ENCODE measurements around the gene PNPLA7.

DNA sequence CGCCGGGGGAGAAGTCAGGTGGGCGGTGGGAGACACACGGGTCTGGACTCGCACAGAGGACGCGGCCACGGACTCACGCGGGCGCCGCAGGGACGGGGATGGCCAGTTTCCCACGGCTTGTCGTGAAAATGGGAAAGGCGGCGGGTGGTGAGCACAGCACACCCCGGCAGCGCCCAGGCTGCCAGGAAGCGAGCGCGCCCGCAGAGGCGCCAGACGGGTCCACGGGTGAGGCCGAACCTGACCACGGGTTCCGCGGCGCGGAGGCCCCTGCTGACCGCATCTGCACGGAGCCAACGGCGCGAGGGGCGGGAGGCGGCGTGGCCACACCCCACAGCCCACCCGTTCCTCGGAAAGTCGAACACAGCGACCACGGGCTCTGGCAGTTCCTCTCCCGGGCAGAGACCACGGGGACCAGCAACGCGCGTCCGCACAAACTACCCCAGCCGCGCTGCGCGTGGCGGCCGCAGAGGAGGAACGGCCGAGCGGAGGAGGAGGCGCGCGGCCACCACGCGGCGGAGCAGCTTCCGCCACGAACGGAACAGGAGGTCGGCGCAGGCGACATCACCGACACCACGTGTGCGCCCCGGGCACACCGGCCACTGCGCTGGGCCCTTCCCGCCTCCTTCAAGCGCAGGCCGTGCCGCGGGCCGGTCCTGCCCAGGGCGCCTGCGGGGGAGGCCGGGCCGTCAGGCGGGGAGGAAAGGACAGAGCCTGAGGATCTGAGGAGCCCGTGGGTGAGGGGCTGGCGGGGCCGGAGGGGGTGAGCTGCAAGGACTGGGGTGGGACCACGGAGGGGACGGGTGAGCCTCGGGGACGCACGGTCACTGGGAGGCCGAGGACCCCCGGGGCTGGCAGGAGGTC lies 132.8 kb downstream of the PNPLA7 start:
- TF ChIP-seq, protein P1, sequence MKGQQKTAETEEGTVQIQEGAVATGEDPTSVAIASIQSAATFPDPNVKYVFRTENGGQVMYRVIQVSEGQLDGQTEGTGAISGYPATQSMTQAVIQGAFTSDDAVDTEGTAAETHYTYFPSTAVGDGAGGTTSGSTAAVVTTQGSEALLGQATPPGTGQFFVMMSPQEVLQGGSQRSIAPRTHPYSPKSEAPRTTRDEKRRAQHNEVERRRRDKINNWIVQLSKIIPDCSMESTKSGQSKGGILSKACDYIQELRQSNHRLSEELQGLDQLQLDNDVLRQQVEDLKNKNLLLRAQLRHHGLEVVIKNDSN (IDR thresholded peaks at IDR 0.05; ENCODE audit: borderline replicate concordance, low read depth) = no peak
- no peak for TF ChIP-seq SMC3 (IDR thresholded peaks at IDR 0.05; ENCODE audit: low read depth, low read length)
- TF ChIP-seq GATA2 (CRISPR knock-in tag; IDR thresholded peaks at IDR 0.05) = no peak
- TF ChIP-seq, protein P2, sequence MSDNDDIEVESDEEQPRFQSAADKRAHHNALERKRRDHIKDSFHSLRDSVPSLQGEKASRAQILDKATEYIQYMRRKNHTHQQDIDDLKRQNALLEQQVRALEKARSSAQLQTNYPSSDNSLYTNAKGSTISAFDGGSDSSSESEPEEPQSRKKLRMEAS (IDR thresholded peaks at IDR 0.05; ENCODE audit: low read depth) = no peak
- TF ChIP-seq NRF1 (IDR thresholded peaks at IDR 0.05; ENCODE audit: low read depth, low read length) = no peak
- TF ChIP-seq, protein P3, sequence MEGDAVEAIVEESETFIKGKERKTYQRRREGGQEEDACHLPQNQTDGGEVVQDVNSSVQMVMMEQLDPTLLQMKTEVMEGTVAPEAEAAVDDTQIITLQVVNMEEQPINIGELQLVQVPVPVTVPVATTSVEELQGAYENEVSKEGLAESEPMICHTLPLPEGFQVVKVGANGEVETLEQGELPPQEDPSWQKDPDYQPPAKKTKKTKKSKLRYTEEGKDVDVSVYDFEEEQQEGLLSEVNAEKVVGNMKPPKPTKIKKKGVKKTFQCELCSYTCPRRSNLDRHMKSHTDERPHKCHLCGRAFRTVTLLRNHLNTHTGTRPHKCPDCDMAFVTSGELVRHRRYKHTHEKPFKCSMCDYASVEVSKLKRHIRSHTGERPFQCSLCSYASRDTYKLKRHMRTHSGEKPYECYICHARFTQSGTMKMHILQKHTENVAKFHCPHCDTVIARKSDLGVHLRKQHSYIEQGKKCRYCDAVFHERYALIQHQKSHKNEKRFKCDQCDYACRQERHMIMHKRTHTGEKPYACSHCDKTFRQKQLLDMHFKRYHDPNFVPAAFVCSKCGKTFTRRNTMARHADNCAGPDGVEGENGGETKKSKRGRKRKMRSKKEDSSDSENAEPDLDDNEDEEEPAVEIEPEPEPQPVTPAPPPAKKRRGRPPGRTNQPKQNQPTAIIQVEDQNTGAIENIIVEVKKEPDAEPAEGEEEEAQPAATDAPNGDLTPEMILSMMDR (IDR thresholded peaks at IDR 0.05) = no peak
- no peak for TF ChIP-seq FOXJ3 (CRISPR knock-in tag; IDR thresholded peaks at IDR 0.05)
- TF ChIP-seq GABPA (IDR thresholded peaks at IDR 0.05; ENCODE audit: low read depth) = no peak
- TF ChIP-seq MXI1 (IDR thresholded peaks at IDR 0.05; ENCODE audit: low read depth, low read length) = no peak
- TF ChIP-seq RFX5 (IDR thresholded peaks at IDR 0.05; ENCODE audit: low read length) = no peak
- no peak for TF ChIP-seq RCOR1 (IDR thresholded peaks at IDR 0.05; ENCODE audit: low read length)
- TF ChIP-seq, protein P4, sequence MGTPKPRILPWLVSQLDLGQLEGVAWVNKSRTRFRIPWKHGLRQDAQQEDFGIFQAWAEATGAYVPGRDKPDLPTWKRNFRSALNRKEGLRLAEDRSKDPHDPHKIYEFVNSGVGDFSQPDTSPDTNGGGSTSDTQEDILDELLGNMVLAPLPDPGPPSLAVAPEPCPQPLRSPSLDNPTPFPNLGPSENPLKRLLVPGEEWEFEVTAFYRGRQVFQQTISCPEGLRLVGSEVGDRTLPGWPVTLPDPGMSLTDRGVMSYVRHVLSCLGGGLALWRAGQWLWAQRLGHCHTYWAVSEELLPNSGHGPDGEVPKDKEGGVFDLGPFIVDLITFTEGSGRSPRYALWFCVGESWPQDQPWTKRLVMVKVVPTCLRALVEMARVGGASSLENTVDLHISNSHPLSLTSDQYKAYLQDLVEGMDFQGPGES (IDR thresholded peaks at IDR 0.05; ENCODE audit: low read depth, low read length) = no peak
- TF ChIP-seq, protein P5, sequence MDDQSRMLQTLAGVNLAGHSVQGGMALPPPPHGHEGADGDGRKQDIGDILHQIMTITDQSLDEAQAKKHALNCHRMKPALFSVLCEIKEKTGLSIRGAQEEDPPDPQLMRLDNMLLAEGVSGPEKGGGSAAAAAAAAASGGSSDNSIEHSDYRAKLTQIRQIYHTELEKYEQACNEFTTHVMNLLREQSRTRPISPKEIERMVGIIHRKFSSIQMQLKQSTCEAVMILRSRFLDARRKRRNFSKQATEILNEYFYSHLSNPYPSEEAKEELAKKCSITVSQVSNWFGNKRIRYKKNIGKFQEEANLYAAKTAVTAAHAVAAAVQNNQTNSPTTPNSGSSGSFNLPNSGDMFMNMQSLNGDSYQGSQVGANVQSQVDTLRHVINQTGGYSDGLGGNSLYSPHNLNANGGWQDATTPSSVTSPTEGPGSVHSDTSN (IDR thresholded peaks at IDR 0.05) = no peak

Data from SK-N-SH (cell line).